T-helper 2 cell treated with Interferon-gamma antibody and Interleukin-4, amounts not matched to agents 5 μg/mL and 100 μg/mL, for 36 hours (primary cell): ENCODE data around the gene C22orf23.
A peak's percentile ranks its signal among the peaks of the same experiment; 100 is the strongest.

Source experiments
- DNase-seq: peaks from one replicate; pipeline ENCODE4 v3.0.0; 2021; ENCODE audit warnings: low spot score
- H3K27ac Mint-ChIP-seq: one replicate; pipeline ENCODE4 v1.8.0; 2021; ENCODE audit warnings: mild to moderate bottlenecking, mixed read lengths
- H3K27me3 Mint-ChIP-seq: one replicate; pipeline ENCODE4 v1.8.0; 2021; ENCODE audit warnings: low read depth, mixed read lengths
- H3K36me3 Mint-ChIP-seq: one replicate; pipeline ENCODE4 v1.8.0; 2021; ENCODE audit warnings: low read depth, mixed read lengths
- H3K4me1 Mint-ChIP-seq: one replicate; pipeline ENCODE4 v1.8.0; 2021; ENCODE audit warnings: low read depth, mixed read lengths
- H3K4me3 Mint-ChIP-seq: one replicate; pipeline ENCODE4 v1.8.0; 2022; ENCODE audit warnings: mild to moderate bottlenecking, moderate library complexity, mixed read lengths
- H3K9me3 Mint-ChIP-seq: one replicate; pipeline ENCODE4 v1.8.0; 2021; ENCODE audit warnings: mixed read lengths

The C22orf23 gene

DNA sequence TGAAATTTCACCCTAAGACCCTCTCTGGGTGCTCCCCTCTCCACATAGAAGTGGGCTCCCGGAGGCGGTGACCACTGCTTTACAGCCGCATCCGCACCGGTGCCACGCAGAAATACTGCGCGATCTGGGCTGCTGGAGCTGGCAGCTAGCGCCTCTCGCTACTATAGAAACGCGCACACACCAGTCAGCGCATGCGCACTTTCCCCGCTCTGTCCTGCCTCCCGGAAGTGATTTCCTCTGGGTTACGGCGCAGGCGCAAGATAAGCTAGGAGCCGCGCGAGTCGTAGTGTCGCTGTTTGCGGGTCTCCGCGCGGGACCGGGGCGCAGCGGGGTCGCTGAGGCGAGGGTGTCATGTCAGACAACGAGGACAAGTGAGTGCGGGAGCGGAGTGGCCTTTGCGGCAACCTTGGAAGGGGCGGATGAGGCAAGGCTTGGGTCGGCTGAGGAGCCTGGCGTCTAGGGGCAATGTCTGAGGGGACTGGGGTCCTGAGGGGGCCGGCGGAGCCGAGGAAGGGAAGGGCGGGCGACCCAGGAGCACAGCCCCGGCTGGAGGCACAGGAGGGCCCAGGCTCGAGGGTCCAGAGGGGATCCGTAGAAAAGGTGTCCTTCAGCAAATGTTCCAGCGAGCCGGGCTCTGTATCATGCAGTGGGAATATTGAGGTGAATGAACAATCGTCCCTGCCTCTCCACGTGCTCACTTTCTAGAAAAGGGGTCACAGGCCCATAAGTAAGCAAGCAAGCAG lies at the start of gene C22orf23, which contains the start of gene POLR2F:
Gene C22orf23, minus strand, starts transcription at position 165 of the 743 bp plus-strand sequence. CDS start 452 bp downstream, outside the sequence.
Gene POLR2F, plus strand, starts transcription at position 263 of the 743 bp plus-strand sequence. Its CDS starts 89 bp downstream, at position 352.
- peak within 1 kb of the TSS; percentile 93 for H3K27ac Mint-ChIP-seq
- DNase-seq, result peak; percentile 94
- H3K36me3 Mint-ChIP-seq, result peaks cover 23% of the 10 kb centered on the region
- H3K9me3 Mint-ChIP-seq, result no peaks in the 10 kb centered on the region
- H3K27me3 Mint-ChIP-seq, result peaks cover 13% of the 10 kb centered on the region
- peak within 1 kb of the TSS; percentile 97 for H3K4me3 Mint-ChIP-seq
- H3K4me1 Mint-ChIP-seq, result peaks cover 20% of the 10 kb centered on the region

GRCh38 chr22:37999640-38000272 lies 46.4 kb upstream of the C22orf23 start:
- no peak overlapping the region for H3K27ac Mint-ChIP-seq
- no peak for DNase-seq
- no peaks in the 10 kb centered on the region for H3K4me1 Mint-ChIP-seq
- no peaks in the 10 kb centered on the region for H3K9me3 Mint-ChIP-seq
- H3K27me3 Mint-ChIP-seq, result no peaks in the 10 kb centered on the region
- no peak overlapping the region for H3K4me3 Mint-ChIP-seq
- H3K36me3 Mint-ChIP-seq, result no peaks in the 10 kb centered on the region

DNA sequence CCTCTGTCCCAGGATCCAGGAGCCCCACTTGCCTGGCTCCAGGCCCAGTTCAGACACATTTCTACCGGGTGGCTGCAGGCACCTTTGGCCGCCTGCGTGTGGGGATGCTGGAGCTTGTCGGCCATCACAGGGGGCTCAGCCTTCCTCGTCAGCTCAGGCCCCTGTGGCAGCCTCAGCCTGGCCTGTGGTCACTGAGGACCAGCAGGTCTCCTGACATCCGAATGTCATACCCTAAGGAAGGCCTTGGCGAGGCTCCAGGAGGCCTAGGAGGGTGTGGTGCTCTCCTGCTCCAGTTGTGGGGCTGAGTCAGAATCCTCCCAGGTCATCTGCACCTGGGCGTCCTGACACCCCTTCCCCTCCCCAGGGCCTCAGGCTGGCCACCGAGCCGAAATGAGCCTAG lies 45.8 kb upstream of the C22orf23 start:
- Mint-ChIP-seq H3K27ac (no peak overlapping the region), H3K4me3 (no peak overlapping the region), H3K27me3 (no peaks in the 10 kb centered on the region), H3K36me3 (no peaks in the 10 kb centered on the region), H3K4me1 (no peaks in the 10 kb centered on the region), H3K9me3 (no peaks in the 10 kb centered on the region)
- no peak for DNase-seq

DNA sequence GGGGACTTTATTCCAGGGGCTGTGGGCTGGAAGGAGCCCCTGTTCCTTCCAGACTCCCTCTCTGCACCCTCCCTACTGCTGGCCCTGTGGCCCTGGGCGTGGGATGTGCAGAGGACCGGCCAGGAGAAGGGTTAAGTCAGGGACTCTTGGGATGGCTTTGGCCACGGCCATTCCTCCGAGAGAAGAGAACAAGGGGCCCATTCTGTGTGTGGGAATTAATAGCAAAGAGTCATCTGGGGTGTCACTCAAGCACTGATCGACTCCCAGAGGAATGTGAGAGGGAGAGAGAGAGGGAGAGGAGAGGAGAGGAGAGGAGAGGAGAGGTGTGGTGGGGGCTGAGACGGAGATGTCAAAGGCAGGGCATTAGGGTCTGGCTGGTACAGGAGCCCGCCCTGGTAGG lies 45.1 kb upstream of the C22orf23 start:
- no peaks in the 10 kb centered on the region for H3K36me3 Mint-ChIP-seq
- DNase-seq, result no peak
- H3K27me3 Mint-ChIP-seq, result no peaks in the 10 kb centered on the region
- no peaks in the 10 kb centered on the region for H3K4me1 Mint-ChIP-seq
- no peak overlapping the region for H3K27ac Mint-ChIP-seq
- H3K4me3 Mint-ChIP-seq, result no peak overlapping the region
- no peaks in the 10 kb centered on the region for H3K9me3 Mint-ChIP-seq

GRCh38 chr22:37996515-37997246 lies 43.3 kb upstream of the C22orf23 start:
- Mint-ChIP-seq H3K27ac (no peak overlapping the region), H3K4me3 (no peak overlapping the region), H3K36me3 (no peaks in the 10 kb centered on the region), H3K4me1 (no peaks in the 10 kb centered on the region), H3K9me3 (no peaks in the 10 kb centered on the region), H3K27me3 (no peaks in the 10 kb centered on the region)
- DNase-seq, result no peak

DNA sequence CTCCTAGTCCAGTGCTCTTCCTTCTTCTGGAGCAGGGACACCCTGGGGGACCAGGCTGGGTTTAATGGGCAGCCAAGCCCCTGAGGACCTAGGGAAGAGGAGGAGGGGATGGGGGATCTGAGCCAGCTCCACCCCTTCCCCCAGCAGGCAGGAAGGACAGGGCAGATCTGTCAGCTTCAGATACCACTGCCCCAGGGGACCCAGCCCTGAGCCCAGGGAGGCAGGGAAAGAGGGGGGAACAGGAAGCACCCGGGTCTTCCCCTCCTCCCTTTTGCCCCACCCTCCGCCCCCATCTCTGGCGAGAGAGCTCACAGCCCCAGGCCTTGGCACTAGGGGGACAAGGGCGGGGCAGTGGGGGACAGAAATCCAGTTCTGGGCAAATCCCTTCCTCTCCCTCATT lies 42.7 kb upstream of the C22orf23 start:
- no peaks in the 10 kb centered on the region for H3K27me3 Mint-ChIP-seq
- DNase-seq, result no peak
- no peak overlapping the region for H3K4me3 Mint-ChIP-seq
- H3K4me1 Mint-ChIP-seq, result no peaks in the 10 kb centered on the region
- no peaks in the 10 kb centered on the region for H3K9me3 Mint-ChIP-seq
- H3K27ac Mint-ChIP-seq, result no peak overlapping the region
- H3K36me3 Mint-ChIP-seq, result no peaks in the 10 kb centered on the region

- Mint-ChIP-seq H3K36me3 (no peaks in the 10 kb centered on the region), H3K27me3 (no peaks in the 10 kb centered on the region), H3K9me3 (no peaks in the 10 kb centered on the region), H3K27ac (no peak overlapping the region), H3K4me1 (no peaks in the 10 kb centered on the region), H3K4me3 (no peak overlapping the region)
- no peak for DNase-seq
Observed at GRCh38 chr22:37995460-37995859, 42.1 kb upstream of the C22orf23 start.

DNA sequence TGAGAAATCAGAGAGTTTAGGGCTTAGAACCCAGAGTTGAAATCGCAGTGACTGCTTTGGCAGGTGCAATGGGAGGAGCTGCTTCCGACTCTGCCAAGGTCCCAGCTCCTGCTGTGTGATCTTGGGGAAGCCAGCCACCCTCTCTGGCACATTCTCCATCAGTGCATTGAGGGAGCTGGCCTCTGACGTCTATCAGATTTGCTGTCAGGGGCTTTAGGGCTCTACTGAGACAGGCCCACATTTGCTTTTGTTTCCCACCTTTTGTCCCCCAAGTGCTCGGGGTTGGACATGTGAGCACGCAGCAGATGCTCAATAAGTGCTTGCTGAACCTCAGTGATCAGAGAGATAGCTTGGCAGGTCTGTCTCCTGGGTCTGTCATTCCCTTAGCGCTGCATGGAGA lies 41.6 kb upstream of the C22orf23 start:
- Mint-ChIP-seq H3K9me3 (no peaks in the 10 kb centered on the region), H3K4me1 (no peaks in the 10 kb centered on the region), H3K36me3 (no peaks in the 10 kb centered on the region), H3K4me3 (no peak overlapping the region), H3K27ac (no peak overlapping the region), H3K27me3 (no peaks in the 10 kb centered on the region)
- no peak for DNase-seq

- Mint-ChIP-seq H3K4me3 (no peak overlapping the region), H3K9me3 (no peaks in the 10 kb centered on the region), H3K36me3 (no peaks in the 10 kb centered on the region), H3K27ac (no peak overlapping the region), H3K27me3 (no peaks in the 10 kb centered on the region), H3K4me1 (no peaks in the 10 kb centered on the region)
- DNase-seq, result no peak
Observed at GRCh38 chr22:37994049-37994448, 40.6 kb upstream of the C22orf23 start.

DNA sequence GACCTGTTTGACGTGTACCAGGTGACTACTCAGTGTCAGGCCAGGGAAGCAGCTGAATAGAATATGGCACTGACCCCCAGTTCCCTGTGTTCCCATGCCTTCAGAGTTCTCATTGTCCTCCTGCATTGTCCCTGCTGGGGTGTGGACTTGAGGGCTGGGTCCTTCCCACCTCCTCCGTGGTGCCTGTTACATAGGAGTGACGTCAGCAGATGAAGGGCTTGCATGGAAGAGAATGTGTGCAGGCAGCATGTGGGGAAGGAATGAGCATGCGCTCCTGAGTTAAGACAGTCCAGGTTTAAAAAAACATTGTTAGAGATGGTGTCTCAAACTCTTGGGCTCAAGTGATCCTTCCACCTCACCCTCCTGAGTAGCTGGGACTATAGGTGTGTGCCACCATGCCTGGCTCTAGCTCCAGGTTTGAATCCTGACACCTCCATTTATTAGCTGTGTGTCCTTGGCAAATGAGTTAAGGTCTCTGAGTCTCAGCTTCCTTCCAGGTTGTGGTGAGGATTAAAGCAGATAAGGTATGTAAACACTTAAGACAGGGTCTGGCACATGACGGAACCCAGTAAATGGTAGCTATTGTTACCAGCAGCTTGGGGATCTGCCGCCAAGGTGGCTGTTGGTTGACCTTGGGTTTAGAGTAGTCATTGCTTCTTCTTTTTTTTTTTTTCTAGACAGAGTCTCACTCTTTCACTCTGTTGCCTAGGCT lies 38.5 kb upstream of the C22orf23 start:
- no peak overlapping the region for H3K27ac Mint-ChIP-seq
- no peak overlapping the region for H3K4me3 Mint-ChIP-seq
- DNase-seq, result no peak
- H3K27me3 Mint-ChIP-seq, result no peaks in the 10 kb centered on the region
- no peaks in the 10 kb centered on the region for H3K4me1 Mint-ChIP-seq
- H3K36me3 Mint-ChIP-seq, result no peaks in the 10 kb centered on the region
- no peaks in the 10 kb centered on the region for H3K9me3 Mint-ChIP-seq

DNA sequence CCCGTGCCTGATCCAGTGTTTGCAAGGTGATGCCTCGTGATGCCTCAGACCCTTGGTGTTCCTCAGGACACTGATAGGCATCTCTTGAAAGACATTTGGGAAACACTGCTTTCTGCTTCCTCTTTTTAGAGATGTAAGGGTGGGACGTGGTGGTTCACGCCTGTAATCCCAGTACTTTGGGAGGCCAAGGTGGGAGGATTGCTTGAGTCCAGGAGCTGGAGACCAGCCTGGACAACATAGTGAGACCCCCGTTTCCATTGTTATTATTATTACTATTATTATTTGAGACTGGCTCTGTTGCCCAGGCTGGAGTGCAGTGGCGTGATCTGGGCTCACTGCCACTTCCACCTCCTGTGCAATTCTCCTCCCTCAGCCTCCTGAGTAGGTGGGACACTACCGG lies 37.5 kb upstream of the C22orf23 start:
- no peak overlapping the region for H3K27ac Mint-ChIP-seq
- no peak overlapping the region for H3K4me3 Mint-ChIP-seq
- no peaks in the 10 kb centered on the region for H3K4me1 Mint-ChIP-seq
- no peaks in the 10 kb centered on the region for H3K36me3 Mint-ChIP-seq
- no peak for DNase-seq
- H3K9me3 Mint-ChIP-seq, result no peaks in the 10 kb centered on the region
- H3K27me3 Mint-ChIP-seq, result no peaks in the 10 kb centered on the region

DNA sequence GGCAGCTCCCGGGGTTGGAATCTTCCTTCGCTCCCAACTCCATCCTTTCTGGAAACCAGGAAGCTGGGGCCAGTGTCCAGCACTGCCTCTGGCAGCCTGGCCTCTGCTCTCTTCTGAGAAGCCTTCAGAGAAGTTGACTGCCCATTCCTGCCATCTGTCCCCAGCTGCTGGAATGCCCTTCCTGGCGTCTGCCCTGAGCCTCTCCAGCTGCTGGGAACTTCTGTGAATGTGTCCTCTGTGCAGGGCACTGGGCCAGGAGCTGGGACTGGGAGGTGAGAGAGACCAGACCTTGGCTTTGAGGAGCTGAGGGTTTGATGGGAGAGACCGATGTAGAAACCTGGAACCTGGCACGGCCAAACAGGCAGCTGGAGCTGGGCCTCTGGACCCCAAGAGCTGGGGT lies 36.9 kb upstream of the C22orf23 start:
- Mint-ChIP-seq H3K27me3 (no peaks in the 10 kb centered on the region), H3K4me3 (no peak overlapping the region), H3K4me1 (no peaks in the 10 kb centered on the region), H3K36me3 (no peaks in the 10 kb centered on the region), H3K9me3 (no peaks in the 10 kb centered on the region), H3K27ac (no peak overlapping the region)
- DNase-seq, result no peak

GRCh38 chr22:37989146-37990045 lies 36.0 kb upstream of the C22orf23 start:
- H3K27me3 Mint-ChIP-seq, result no peaks in the 10 kb centered on the region
- DNase-seq, result no peak

More at GRCh38 chr22:37989146-37990045, 36.0 kb upstream of the C22orf23 start:
- H3K9me3 Mint-ChIP-seq, result no peaks in the 10 kb centered on the region
- H3K36me3 Mint-ChIP-seq, result no peaks in the 10 kb centered on the region
- H3K27ac Mint-ChIP-seq, result peak overlapping the region; percentile 15
- no peak overlapping the region for H3K4me3 Mint-ChIP-seq
- no peaks in the 10 kb centered on the region for H3K4me1 Mint-ChIP-seq
